Left kidney (tissue), 8 donors: ENCODE data around the gene PLPPR4. TPM values are rescaled to one million over a fixed set of nuclear protein-coding genes. Genes with fewer than 3 reads are reported as not detected.
"Not testable (repeated sequence)": the region's sequence is repeated elsewhere in the genome, so short reads cannot be mapped to it uniquely, and the experiment has no call there.

ENCODE experiments used
- DNase-seq: peaks from one replicate; pipeline ENCODE4 v3.0.0-alpha.2; 2013
- long read RNA-seq, 8 donors: transcript quantifications; one replicate each; lab custom pipeline, GENCODE V29; 2026
- polyA plus RNA-seq: library from polyadenylated mRNA; unstranded; fragments of 120-200 nt; gene quantifications from one replicate; pipeline ENCODE4 v1.2.1, GENCODE V29; 2013; ENCODE audit not compliant: insufficient read length

PLPPR4 gene
- 2.3 TPM for polyA plus RNA-seq
- long read RNA-seq, donor 1, full-length matches to known transcripts: 4 of 4 reads
- long read RNA-seq, donor 1, partial matches to known transcripts: 0 of 4 reads
- long read RNA-seq, donor 1, other reads (novel, unspliced or antisense): 0 of 4 reads
- long read RNA-seq, donor 2: 0 reads
- long read RNA-seq, donor 3, full-length matches to known transcripts: 2 of 2 reads
- long read RNA-seq, donor 3, partial matches to known transcripts: 0 of 2 reads
- long read RNA-seq, donor 3, other reads (novel, unspliced or antisense): 0 of 2 reads
- long read RNA-seq, donor 4: 0 reads
- long read RNA-seq, donor 5: 0 reads
- long read RNA-seq, donor 6, full-length matches to known transcripts: 1 of 1 reads
- long read RNA-seq, donor 6, partial matches to known transcripts: 0 of 1 reads
- long read RNA-seq, donor 6, other reads (novel, unspliced or antisense): 0 of 1 reads
- long read RNA-seq, donor 7, full-length matches to known transcripts: 1 of 1 reads
- long read RNA-seq, donor 7, partial matches to known transcripts: 0 of 1 reads
- long read RNA-seq, donor 7, other reads (novel, unspliced or antisense): 0 of 1 reads
- long read RNA-seq, donor 8: 0 reads

- DNase-seq: peak; percentile 57
These were observed at the start of gene PLPPR4 for GRCh38 chr1:99264201-99265021. PLPPR4 (plus strand) TSS chr1:99264492; CDS start chr1:99264594, 102 bp downstream.

- no peak for DNase-seq
These were observed 47.3 kb upstream of the PLPPR4 start for GRCh38 chr1:99216956-99217355.

GRCh38 chr1:99217599-99217998 is 46.7 kb upstream of the PLPPR4 start:
- DNase-seq: no peak

GRCh38 chr1:99218572-99218971 is 45.7 kb upstream of the PLPPR4 start:
- DNase-seq: no peak

DNA sequence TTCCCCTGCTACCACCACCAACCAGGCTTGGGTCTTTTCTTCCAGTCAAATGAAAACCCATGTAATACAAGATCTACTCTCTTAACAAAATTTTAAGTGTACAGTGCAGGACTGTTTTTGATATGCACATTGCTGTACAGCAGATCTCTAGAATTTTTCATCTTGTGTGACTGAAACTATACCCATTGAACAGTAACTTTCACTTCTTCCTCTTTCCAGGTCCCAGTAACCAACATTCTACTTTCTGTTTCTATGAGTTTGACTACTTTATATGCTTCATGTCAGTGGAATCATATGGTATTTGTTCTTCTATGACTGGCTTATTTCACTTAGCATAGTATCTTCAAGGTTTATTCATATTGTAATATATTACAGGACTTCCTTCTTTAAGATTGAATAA is 45.3 kb upstream of the PLPPR4 start:
- no peak for DNase-seq

- DNase-seq: no peak
These were observed 37.0 kb upstream of the PLPPR4 start for GRCh38 chr1:99227056-99227897.

GRCh38 chr1:99228153-99228552 is 36.1 kb upstream of the PLPPR4 start:
- no peak for DNase-seq

- no peak for DNase-seq
These were observed 35.2 kb upstream of the PLPPR4 start for GRCh38 chr1:99229122-99229521.

GRCh38 chr1:99230695-99231094 is 33.6 kb upstream of the PLPPR4 start:
- no peak for DNase-seq

- DNase-seq: no peak
These were observed 32.1 kb upstream of the PLPPR4 start for GRCh38 chr1:99232172-99232571.

- no peak for DNase-seq
These were observed 30.8 kb upstream of the PLPPR4 start for GRCh38 chr1:99233446-99233845.

- DNase-seq: no peak
These were observed 27.5 kb upstream of the PLPPR4 start for GRCh38 chr1:99236756-99237155.

- no peak for DNase-seq
These were observed 24.6 kb upstream of the PLPPR4 start for GRCh38 chr1:99239690-99240089.

GRCh38 chr1:99240621-99241020 is 23.7 kb upstream of the PLPPR4 start:
- DNase-seq: no peak

- DNase-seq: no peak
These were observed 18.1 kb upstream of the PLPPR4 start for GRCh38 chr1:99246152-99246551.

GRCh38 chr1:99247199-99247598 is 17.1 kb upstream of the PLPPR4 start:
- DNase-seq: no peak

GRCh38 chr1:99250728-99251127 is 13.6 kb upstream of the PLPPR4 start:
- no peak for DNase-seq

DNA sequence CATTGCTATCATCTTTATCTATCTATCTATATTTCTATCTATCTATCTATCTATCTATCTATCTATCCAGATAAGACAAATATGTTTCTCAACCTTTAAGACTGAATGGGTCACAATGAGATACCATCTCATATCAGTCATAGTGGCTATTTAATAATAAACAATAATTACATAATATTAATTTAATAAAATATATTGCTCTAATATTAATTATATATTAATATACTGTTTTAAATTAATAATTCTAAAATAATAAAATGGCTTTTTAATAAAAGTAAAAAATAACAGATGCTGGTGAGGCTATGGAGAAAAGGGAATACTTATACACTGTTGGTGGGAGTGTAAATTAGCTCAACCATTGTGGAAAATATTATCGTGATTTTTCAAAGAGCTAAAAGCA is 13.0 kb upstream of the PLPPR4 start:
- DNase-seq: no peak

DNA sequence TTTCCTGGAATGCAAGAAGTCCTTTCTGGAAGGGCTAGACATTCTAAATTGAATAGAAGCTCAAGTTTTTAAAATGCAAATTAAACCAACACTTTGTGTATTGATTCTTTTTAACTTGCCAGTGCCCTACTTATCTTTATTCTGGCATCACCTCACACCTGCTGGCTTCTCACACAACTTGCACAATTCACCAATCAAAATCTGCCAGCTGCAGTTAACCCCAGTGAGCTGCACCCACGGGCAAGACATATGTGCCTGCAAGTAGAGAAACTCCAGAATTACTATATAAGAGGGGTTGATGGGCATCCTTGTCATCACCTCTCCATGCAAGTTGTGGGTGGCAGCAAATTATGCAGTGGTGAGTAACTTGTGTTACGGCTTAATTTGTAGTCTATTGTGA is 11.7 kb upstream of the PLPPR4 start:
- no peak for DNase-seq

DNA sequence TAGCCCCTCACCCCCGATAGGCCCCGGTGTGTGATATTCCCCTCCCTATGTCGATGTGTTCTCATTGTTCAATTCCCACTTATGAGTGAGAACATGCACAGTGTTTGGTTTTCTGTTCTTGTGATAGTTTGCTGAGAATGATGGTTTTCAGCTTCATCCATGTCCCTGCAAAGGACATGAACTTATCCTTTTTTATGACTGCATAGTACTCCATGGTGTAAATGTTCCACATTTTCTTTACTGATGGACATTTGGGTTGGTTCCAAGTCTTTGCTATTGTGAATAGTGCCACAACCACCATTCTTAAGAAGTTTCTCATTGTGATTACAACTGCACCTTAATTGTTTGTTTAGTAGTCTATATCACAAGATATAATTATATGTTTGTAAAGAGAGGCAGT is 3.9 kb upstream of the PLPPR4 start:
- not testable (repeated sequence) for DNase-seq

DNA sequence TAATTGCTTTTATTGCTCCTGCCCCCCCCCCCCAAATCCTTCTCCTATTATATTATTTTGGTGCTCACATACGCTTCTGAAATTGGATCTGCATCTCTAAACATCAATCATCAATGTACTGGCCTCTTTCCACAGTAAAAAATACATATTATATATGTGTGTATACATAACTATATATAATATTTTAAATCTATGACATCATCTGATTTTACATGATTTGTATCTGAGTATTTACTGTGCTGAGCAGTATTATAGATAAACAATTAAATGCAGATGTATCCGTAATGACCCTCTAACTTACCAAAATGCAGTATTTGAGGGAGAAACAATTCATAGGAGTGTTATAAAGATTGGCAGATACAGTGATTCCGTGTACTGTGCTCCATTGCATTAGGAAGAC is 832 bp downstream of the PLPPR4 start:
- DNase-seq: no peak

- DNase-seq: no peak
These were observed 2.4 kb downstream of the PLPPR4 start for GRCh38 chr1:99266726-99267125.
